Neural progenitor cell (in vitro differentiated cells): ENCODE measurements around the gene SOCS3.

Experiments
- CTCF ChIP-seq: fragments of 200-600 bp; sonication (generic); IDR thresholded peaks from 2 replicates; pipeline ENCODE4 v1.5.1; 2017; ENCODE audit warnings: antibody characterized with exemption, mild to moderate bottlenecking
- EZH2 ChIP-seq: fragments of 200-600 bp; sonication (generic); IDR thresholded peaks from 2 replicates; pipeline ENCODE4 v1.6.1; 2017; ENCODE audit warnings: antibody characterized with exemption, mild to moderate bottlenecking, moderate library complexity
- EZH2phosphoT487 ChIP-seq: fragments of 200-600 bp; sonication (generic); IDR thresholded peaks from 2 replicates; pipeline ENCODE4 v1.6.1; 2017; ENCODE audit warnings: antibody characterized with exemption

DNA sequence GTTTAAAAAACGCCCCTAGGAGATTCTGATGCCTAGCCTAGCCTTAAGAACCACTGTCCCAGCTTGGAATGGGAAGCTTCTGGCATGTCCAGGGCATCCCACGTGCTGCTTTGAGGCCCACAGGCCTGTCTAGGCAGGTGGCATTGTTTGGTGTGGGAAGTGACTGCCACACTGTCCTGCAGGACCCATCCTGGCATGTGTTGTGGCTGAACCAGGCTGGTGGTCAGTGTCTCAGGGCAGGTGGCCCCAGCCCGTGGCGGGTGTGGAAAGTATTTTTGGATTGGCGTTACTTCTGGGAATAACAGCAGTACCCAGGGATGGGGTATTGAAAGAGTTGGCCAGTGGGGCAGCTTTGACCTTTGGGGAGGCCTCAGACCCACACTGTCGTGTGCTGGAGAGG lies 46.5 kb upstream of the SOCS3 start:
- TF ChIP-seq CTCF (no peak), EZH2 (no peak), EZH2phosphoT487 (no peak)
